Measurements from ENCODE around the gene PAQR8. TPM values are rescaled to one million over a fixed set of nuclear protein-coding genes. Genes with fewer than 3 reads are reported as not detected.

PAQR8 gene, protein sequence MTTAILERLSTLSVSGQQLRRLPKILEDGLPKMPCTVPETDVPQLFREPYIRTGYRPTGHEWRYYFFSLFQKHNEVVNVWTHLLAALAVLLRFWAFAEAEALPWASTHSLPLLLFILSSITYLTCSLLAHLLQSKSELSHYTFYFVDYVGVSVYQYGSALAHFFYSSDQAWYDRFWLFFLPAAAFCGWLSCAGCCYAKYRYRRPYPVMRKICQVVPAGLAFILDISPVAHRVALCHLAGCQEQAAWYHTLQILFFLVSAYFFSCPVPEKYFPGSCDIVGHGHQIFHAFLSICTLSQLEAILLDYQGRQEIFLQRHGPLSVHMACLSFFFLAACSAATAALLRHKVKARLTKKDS
- 13.8 and 14.9 TPM in 2 replicates for total RNA-seq

DNA sequence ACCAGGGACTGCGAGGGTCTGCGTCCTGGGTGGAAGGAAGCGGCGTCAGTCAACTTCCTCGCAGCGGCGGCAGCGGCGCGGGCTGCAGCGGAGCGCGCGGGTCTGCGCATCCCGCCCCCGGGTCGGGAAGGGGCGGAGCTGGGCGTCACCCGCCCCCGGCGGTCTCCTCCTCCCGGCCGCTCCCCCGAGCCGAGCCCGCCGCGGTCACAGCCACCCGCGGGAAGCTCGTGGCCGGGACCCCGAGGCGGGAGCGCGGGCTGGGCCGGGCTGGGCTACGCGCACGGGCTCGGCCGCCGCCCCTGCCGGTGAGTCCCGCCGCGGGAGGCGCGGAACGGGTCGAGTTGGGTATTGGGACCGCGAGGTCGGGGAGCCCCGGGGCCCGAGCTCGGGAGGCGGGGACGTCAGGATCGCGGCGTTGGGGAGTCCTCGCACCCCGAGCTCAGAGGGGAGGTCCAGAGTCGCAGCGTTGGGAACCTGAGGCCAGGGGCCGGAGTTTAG is at the start of gene PAQR8:
PAQR8 (plus strand) TSS at position 207 of the 498 bp plus-strand sequence. CDS start 41,063 bp downstream, outside the sequence.
- no peak for DNase-seq (ENCODE audit: extremely low read depth, low read depth, low spot score)

DNA sequence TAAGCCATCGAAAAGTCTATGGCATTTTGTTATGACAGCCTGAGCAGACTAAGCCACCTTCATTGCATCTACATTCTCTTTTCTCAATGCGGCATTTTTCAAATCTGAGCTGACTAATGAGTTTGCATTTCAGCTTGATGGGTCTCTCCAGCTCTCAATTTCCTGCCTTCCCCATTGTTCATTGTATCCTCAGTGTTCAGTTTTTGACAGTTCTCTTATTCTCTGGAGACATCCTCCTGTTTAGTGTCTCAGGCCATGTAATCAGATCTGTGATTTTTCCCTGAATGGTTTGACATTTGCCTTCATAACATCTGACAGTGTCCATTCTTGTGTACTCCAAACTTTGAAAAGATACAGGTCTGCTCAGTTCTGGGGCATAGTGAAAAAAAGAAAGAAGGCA is 49.5 kb upstream of the PAQR8 start:
- DNase-seq (ENCODE audit: extremely low read depth, low read depth, low spot score), result no peak

DNA sequence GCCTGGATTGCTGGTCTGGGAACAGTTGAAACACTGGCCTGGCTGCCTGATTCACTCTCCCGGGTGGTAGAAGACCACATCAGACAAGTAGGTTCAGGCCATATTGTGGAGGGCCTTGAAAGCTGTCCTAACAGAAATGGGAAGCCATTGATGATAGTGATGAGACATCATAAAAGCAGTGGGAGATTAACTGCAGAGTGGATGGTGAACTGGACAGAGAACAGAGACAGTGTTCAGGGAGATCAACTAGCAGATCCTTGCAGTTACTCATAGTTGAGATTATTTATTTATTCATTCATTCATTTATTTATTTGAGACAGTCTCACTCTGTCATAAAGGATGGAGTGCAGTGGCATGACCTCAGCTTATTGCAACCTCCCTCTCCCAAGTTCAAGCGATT is 47.2 kb upstream of the PAQR8 start:
- no peak for DNase-seq (ENCODE audit: extremely low read depth, low read depth, low spot score)

DNA sequence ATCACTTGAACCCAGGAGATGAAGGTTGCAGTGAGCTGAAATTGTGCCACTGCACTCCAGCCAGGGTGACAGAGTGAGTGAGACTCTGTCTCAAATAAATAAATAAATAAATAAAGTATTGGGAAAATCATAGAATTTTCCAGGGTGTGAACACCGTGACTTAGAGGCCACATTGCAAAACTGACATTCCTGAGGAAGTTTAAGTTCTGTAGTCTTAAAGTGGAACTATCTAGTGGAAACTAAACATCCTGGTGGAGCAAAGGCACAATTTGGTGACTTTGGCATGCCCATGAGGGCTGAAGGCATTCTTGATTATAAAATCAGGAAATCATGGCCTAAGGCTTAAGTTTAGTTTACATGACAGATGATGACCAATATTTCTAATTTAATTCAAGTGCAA is 44.7 kb upstream of the PAQR8 start:
- DNase-seq (ENCODE audit: extremely low read depth, low read depth, low spot score), result no peak

DNA sequence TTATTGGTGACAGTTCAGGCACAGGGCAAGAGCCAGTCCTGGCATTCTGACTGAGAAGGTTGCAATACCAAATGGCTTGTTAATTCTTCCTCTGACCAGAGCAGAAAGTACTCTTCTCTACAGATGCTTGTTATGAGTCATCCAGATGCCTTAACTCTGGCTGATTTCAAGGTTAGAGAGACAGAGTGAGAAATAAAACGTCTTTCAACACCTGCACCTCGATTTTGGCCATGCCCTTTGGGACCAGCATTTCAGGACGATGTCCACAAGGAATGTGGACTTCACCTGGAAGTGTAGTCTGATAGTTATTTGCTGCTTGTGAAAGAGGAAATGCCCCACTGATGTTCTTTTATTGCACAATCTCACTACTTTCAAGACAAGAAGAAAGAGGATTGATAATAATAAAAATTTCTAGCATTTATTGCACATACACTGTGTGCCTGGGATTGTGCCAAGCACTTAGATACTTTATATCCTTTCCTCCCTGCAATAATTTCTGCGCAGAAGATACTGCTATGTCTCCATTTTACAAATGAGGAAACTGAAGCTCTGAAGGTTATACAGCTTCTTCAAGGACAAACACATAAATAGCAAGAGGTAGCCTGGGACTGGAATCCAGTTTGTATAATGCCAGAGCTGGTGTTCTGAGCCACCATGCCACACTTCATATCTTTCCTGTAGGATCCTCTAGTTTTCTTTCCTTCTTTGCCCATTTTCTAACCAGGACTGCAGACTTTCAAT is 43.9 kb upstream of the PAQR8 start:
- no peak for DNase-seq (ENCODE audit: extremely low read depth, low read depth, low spot score)

DNA sequence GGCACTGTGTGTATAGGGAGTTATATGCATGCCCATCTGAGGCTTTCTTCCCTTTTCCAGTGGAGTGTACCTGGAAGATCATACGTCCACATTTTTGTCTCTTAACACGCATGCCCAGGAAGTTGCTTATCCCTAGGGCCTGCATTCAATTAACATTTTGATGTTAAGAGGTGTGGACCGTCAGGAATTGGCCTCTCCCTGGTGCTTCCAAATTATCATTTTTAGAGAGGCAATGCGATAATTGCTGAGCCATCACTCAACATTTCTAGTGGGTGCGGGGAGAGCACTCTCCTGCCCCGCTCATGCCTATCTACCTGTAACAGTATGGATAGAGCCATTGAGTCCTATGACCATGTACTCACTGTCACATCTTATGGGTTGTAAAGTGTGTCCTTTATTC is 37.8 kb upstream of the PAQR8 start:
- DNase-seq (ENCODE audit: extremely low read depth, low read depth, low spot score), result no peak

DNA sequence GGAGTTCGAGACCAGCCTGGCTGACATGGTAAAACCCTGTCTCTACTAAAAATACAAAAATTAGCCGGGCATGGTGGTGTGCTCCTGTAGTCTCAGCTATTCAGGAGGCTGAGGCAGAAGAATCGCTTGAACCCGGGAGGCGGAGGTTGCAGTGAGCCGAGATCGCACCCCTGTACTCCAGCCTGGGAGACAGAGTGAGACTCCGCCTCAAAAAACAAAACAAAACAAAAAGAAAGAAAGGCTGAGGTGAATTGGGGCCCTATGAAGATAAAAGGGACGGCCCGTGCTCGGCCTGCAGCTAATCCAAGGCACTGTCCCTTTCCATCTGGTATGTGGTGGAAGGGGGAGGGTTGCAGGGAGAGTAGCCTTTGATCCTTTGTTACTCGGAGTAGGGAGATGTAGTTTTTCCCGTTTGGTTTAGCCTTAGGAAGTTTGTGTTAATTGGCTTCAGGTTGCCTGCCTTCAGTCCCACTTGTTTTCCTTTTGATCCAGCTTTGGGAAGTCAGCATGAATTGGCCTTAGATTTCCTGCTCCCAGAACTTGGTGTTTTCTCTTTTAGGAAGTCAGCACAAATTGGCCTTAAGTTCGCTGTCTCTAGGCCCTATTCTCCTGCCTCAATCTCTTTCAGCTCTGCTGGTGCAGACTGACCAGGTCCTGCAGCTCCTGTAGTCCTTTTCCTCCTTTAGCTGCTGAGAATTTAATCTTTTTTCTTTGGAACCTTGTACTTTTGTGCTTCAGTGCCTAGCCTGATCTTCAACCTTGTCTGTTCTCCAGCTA is 36.1 kb upstream of the PAQR8 start:
- no peak for DNase-seq (ENCODE audit: extremely low read depth, low read depth, low spot score)

DNA sequence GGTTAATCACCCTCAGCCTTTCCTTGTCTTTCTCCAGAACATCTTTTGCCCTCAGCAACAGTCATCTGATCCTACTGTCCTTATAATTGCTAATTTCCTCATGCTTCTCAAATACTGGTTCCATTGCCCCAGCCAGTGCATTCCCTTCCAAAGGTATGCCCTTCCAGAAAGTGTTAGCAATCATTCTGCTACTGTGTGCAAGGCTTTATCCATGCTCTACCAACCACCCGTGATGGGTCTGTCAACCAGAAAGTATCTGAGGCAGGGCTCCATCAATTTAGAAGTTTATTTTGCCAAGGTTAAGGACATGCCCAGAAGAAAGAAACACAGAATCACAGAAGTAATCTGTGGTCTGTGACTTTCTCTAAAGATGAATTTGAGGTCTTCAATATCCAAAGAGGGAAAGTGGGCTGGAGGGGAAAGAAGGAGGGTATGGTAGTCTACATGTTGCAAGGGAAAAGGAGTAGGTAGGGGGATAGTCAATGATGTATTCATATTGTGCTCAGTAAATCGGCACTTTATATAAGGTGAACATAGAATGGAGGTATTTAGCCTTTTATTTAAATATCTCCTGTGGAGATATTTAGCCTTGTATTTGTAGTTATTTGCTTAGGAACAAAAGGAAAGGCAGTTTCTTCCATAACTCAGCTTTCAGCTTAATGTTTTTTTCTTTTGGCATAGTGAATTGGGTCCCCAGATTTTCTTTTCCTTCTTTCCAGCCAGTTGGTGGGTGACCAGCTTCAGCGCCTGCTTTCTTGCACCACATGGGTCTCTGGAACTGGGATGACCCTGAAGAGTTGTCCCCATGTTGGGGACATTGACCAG is 35.2 kb upstream of the PAQR8 start:
- DNase-seq (ENCODE audit: extremely low read depth, low read depth, low spot score), result no peak

DNA sequence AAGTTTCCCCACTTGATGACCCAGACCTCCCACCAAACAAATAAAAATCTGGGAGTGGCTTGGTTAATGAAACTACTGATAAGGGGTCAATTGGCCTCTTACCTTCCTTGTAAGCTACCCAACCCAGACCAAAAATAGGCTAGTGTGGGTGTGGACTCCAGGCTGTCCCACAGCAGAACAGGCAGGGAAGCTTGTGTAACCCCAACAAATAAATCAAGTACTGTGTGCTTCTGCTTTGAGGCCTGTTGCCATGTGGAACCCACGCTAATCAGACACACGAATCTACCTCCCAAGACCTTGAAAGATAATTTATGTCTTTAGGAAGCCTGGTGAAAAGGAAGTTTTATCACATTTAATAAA is 33.7 kb upstream of the PAQR8 start:
- no peak for DNase-seq (ENCODE audit: extremely low read depth, low read depth, low spot score)

DNA sequence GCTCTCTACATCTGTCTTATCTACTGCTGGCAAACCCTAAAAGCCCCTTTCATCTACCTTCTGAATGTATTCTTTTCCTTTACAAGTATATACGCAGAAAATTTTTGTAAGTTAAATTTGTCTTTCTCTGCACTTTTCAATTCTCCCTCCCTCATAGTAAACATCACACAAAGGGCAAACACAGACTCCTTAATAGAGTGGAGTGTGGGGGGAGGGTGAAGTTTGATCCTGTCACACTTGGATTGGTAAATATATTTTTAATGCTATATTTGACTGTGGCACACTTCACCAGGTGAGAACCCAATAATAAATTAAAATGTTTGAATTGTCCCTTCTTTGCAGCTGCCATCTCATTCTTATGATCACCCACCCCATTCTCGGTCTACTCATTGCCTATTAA is 33.2 kb upstream of the PAQR8 start:
- DNase-seq (ENCODE audit: extremely low read depth, low read depth, low spot score), result no peak

DNA sequence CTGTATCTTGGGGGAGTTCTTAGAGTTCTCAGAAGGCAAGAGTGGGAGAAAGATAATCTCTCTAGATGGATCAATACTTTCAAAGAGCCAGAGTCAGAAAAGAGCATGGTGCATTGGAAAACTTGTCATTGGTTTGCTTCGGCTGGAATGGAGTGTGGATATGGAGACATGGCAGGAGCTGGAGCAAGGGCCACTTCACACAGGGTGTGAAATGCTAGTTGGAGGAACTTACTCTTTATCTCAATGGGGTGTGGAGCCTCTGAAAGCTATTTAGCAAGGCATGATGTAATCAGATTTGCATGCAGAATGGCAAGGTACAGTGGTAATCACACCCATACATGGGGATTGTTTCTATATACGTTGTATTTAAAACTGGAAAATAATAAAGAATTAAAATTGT is 31.5 kb upstream of the PAQR8 start:
- DNase-seq (ENCODE audit: extremely low read depth, low read depth, low spot score), result no peak

DNA sequence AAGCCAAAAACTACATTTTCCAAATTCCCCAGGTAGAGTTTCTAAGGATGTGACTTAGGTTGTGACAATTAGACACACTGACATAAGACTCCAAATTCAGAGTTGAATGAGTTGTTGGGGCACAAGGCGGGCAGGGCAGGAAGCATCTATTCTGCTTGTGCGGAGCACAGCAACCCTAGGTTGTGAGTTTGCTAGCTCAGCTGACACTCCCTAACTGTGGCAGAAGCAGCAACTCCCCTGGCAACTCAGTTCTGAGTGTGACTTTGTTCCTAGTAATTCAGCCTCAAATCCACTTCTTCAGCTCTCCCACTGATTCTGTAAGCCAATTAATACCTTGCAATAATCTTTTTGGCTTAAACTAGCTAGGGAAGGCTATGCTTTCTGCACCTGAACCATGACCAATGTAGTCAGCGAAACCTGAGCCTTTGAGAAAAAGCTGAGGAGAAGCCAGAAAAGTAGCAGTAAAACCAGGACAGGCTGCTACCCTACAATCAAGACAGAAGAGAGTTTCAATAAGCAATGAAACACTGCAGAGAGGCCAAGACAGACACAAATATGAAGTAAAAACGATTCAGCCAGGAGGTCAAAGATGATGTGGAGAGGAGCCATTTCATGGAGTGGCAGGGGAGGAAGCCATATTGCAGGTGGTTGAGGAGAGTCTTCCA is 30.0 kb upstream of the PAQR8 start:
- no peak for DNase-seq (ENCODE audit: extremely low read depth, low read depth, low spot score)

DNA sequence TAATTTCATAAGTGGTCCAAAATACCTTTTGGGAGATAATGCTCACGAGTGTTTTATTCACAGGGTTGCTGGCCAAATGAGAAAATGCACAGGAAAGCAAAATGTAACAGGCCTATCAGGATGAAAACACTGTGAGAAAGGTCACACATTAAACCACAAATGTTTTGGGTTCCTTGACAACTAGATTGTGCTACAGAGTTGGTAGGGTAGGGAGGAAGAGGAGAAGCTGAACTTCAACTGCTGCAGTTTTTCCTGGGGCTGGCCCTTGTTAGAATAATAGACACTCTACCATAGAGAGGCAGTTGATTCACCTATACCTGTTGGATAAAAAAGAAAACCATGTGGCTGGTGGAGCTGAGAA is 28.1 kb upstream of the PAQR8 start:
- no peak for DNase-seq (ENCODE audit: extremely low read depth, low read depth, low spot score)

DNA sequence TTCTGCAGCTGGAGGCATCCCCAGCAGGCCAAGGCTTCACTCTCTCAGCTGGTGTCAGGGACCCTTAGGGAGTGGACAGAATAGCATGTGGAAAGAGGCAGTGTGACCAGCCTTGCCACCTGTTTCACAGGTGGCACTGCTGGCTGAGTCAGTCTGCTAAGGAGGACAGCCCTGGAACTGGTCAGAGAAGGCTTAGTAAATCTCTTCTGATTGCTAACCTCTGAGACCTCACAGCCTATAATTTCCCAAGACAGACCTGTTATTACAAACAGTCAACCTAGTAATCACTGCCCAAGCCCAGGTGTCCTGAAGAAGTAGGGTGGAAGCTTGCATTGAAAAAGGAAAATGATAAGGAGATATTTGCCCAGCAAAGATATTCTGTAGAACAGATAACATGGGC is 26.4 kb upstream of the PAQR8 start:
- DNase-seq (ENCODE audit: extremely low read depth, low read depth, low spot score), result no peak

DNA sequence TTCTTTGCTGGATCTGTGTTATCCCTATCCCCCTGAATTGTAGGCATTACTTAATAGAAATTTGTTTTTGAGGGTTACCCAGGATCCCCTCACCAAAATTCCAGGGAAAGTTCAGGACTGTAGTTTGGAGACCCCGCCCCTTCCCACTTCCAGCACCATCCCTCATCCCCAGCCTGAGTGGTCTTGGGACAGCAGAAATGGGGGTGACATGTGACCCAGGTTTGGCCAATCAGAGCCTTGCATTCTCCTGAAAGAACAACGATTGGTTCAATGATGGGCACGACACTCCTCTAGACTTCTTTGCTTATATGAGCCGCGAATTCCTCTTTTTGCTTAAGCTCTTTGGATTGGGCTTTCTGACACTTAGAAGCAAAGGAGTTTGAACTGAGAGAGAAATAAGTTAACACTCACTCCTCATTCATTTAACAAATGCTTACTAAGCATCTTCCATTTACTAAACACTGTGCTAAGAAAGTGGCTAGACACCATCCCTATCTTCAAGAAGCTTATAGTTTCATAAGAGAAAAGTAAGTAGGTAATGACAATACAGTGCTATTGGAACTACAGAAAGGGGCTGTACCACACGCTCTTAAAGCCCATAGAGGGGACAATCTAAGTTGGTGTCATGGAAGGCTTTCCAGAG is 24.9 kb upstream of the PAQR8 start:
- no peak for DNase-seq (ENCODE audit: extremely low read depth, low read depth, low spot score)

DNA sequence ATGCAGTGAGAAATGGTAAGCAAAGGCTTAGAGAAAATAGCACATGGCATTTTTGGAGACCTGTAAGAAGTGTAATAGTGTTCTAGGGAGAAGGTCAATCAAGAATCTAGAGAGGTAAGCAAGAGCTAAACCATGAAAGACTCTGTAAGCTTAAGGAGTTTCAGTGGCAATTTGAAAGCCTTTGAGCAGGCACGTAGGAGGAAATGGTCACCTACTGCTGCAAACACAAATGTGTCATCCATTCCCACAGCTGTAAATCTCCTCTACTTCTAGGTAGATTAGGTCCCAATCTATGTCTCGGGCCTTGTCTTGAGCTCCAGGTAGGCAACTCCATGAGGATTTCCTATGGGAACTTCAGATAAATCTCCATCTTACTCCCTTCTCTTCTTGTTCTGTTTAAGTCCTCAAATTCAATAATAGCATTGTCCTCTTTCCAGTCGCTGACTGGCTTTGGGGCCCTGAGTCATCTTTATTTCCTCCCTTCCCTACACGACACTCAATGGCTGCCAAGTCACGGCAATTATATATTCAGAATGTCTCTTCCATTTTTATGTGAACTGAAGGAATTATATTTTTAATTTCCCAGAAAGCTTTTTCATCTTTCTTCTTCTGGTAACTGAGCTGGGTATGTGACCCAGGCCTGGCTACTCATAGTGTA is 24.2 kb upstream of the PAQR8 start:
- DNase-seq (ENCODE audit: extremely low read depth, low read depth, low spot score), result no peak

DNA sequence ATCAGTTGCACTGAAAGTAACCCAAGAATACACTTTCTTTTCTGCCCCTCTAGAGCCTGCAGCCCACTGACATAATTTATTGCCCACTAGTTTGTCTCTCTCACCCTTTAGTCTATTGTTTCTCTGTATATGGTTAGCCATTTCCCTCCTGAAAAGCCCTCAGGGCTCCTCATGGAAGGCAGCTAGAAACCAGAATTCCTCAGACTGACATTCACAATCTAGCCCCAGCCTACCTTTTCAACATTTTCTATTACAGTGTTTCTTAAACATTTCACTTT is 21.4 kb upstream of the PAQR8 start:
- DNase-seq (ENCODE audit: extremely low read depth, low read depth, low spot score), result no peak

DNA sequence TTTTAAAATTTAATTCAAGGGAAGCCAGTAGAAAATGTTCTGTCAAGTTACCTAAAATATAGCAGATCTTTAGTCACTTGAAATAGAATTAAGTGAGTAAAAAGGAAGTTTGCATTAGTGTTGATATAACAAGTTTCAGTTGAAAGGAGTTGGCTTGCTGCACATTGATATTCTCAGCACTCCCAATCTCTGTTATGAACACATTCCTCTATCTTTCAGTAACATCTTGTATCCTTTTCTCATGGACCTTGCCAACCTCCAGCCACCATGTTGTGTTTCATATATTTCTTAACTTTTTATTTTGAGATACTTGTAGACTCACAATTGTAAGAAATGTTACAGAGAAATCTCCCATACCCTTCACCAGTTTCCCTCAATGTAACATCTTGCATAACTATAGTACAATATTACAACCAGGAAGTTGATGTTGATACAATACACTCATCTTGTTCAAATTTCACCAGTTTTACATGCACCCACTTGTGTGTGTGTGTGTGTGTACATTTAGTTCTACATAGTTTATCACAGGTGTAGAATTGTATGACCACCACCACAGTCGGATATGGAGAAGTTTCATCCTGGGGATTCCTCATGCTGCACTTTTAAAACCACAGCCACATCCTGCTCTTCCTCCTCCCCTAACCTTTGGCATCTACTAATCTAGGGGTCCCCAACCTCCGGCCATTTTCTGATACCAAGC is 20.2 kb upstream of the PAQR8 start:
- no peak for DNase-seq (ENCODE audit: extremely low read depth, low read depth, low spot score)

DNA sequence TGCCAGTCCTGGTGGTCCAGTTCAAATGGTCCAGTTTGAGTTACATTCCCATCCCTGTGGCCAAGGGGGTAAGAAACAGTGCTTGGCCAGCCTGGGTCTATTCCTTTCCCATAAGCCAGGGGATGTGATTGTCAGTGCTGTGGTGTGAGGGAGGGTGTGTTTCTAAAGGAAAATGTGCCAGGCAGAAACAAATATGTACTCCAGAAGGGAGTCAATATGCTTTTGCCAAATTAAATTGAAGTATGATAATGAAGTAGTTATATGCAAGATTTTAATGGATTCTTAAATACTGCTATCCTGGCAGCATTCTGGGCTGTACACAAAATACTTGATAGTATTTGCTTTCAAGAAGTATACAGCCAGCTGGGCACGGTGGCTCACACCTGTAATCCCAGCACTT is 16.6 kb upstream of the PAQR8 start:
- no peak for DNase-seq (ENCODE audit: extremely low read depth, low read depth, low spot score)

Measured in glomerular endothelial cell (primary cell).